ENCODE data around the gene KAZALD1.

The KAZALD1 gene

GRCh38 chr10:101067356-101068083, 5.7 kb downstream of the KAZALD1 start:
- peak; percentile 72 for DNase-seq (ENCODE audit: low read depth)

GRCh38 chr10:101069441-101069840, 7.7 kb downstream of the KAZALD1 start:
- DNase-seq (ENCODE audit: low read depth), result no peak

GRCh38 chr10:101070098-101070497, 8.3 kb downstream of the KAZALD1 start:
- no peak for DNase-seq (ENCODE audit: low read depth)

GRCh38 chr10:101071267-101071884, 9.6 kb downstream of the KAZALD1 start:
- no peak for DNase-seq (ENCODE audit: low read depth)

- DNase-seq (ENCODE audit: low read depth), result no peak
These were observed 10.2 kb downstream of the KAZALD1 start for GRCh38 chr10:101071885-101072433.

GRCh38 chr10:101072923-101073322, 11.1 kb downstream of the KAZALD1 start:
- DNase-seq (ENCODE audit: low read depth), result no peak

- no peak for DNase-seq (ENCODE audit: low read depth)
These were observed 11.8 kb downstream of the KAZALD1 start for GRCh38 chr10:101073631-101074030.

GRCh38 chr10:101075775-101076174, 14.0 kb downstream of the KAZALD1 start:
- no peak for DNase-seq (ENCODE audit: low read depth)

GRCh38 chr10:101076630-101077029, 14.8 kb downstream of the KAZALD1 start:
- no peak for DNase-seq (ENCODE audit: low read depth)

- DNase-seq (ENCODE audit: low read depth), result no peak
These were observed 18.1 kb downstream of the KAZALD1 start for GRCh38 chr10:101079874-101080273.

- DNase-seq (ENCODE audit: low read depth), result no peak
These were observed 19.4 kb downstream of the KAZALD1 start for GRCh38 chr10:101080933-101081931.

- no peak for DNase-seq (ENCODE audit: low read depth)
These were observed 24.1 kb downstream of the KAZALD1 start for GRCh38 chr10:101085846-101086245.

GRCh38 chr10:101087376-101087775, 25.6 kb downstream of the KAZALD1 start:
- DNase-seq (ENCODE audit: low read depth), result no peak

- no peak for DNase-seq (ENCODE audit: low read depth)
These were observed 26.2 kb downstream of the KAZALD1 start for GRCh38 chr10:101087965-101088364.

GRCh38 chr10:101089520-101090299, 27.9 kb downstream of the KAZALD1 start:
- DNase-seq (ENCODE audit: low read depth), result no peak

GRCh38 chr10:101090597-101090996, 28.8 kb downstream of the KAZALD1 start:
- DNase-seq (ENCODE audit: low read depth), result no peak

- no peak for DNase-seq (ENCODE audit: low read depth)
These were observed 29.9 kb downstream of the KAZALD1 start for GRCh38 chr10:101091546-101092290.

- DNase-seq (ENCODE audit: low read depth), result no peak
These were observed 31.1 kb downstream of the KAZALD1 start for GRCh38 chr10:101092881-101093354.

- DNase-seq (ENCODE audit: low read depth), result no peak
These were observed 32.5 kb downstream of the KAZALD1 start for GRCh38 chr10:101094121-101094879.

GRCh38 chr10:101095004-101095403, 33.2 kb downstream of the KAZALD1 start:
- no peak for DNase-seq (ENCODE audit: low read depth)

All from activated T-cell treated with anti-CD3 and anti-CD28 coated beads for 24 hours (primary cell).